IMR-90 (cell line): Measurements from ENCODE around the gene ASB13. TPM values are rescaled to one million over a fixed set of nuclear protein-coding genes. Genes with fewer than 3 reads are reported as not detected.

Source experiments
- ATAC-seq: fragments of 200-7000 bp; cut with Tn5 transposase; 2 replicates; pipeline ENCODE4 v1.9.1; 2020; ENCODE audit warnings: low read depth, mild to moderate bottlenecking, moderate library complexity
- BruUV-seq: library from RNA; stranded (reverse); fragments of 400-500 nt; replicated peaks from 2 replicates; lab custom pipeline; 2021; lab: Mats Ljungman, UMichigan
- CTCF ChIA-PET: fragments of 300-600 bp; formaldehyde crosslinking; extraction: SDS; loops from one replicate; lab custom pipeline; 2021; ENCODE audit warnings: antibody characterized with exemption; lab: Yijun Ruan, JAX
- POLR2A ChIA-PET: fragments of 300-600 bp; sonication (Branson Sonifier 250); formaldehyde crosslinking; loops from one replicate; lab custom pipeline; 2022; ENCODE audit warnings: antibody characterized with exemption; ENCODE audit not compliant: unreplicated experiment; lab: Charles Lee
- DNase-seq: peaks from one replicate; pipeline ENCODE4 v3.0.0; 2013
- H2AFZ ChIP-seq: replicated peaks from 2 replicates; pipeline ENCODE3; 2013; ENCODE audit warnings: low read length, mild to moderate bottlenecking; ENCODE audit not compliant: poor library complexity
- H2AK5ac ChIP-seq: 2 replicates; pipeline ENCODE4 v1.6.1; 2013; ENCODE audit warnings: low read depth, low read length, inconsistent platforms
- H2AK9ac ChIP-seq: replicated peaks from 2 replicates; pipeline ENCODE3; 2013; ENCODE audit warnings: mild to moderate bottlenecking, low read depth, low read length, moderate library complexity; ENCODE audit not compliant: poor library complexity
- H2BK120ac ChIP-seq: 2 replicates; pipeline ENCODE4 v1.6.1; 2013; ENCODE audit warnings: low read depth, low read length, inconsistent platforms
- H2BK15ac ChIP-seq: 3 replicates; pipeline ENCODE4 v1.6.1; 2013; ENCODE audit warnings: low read depth, low read length, inconsistent platforms
- H2BK20ac ChIP-seq: 2 replicates; pipeline ENCODE4 v1.6.1; 2013; ENCODE audit warnings: low read depth, mild to moderate bottlenecking, inconsistent platforms, low read length, moderate library complexity
- H2BK5ac ChIP-seq: 2 replicates; pipeline ENCODE4 v1.6.1; 2013; ENCODE audit warnings: mild to moderate bottlenecking, low read depth, low read length, inconsistent platforms; ENCODE audit not compliant: poor library complexity, severe bottlenecking
- H3K14ac ChIP-seq: replicated peaks from 2 replicates; pipeline ENCODE4 v1.6.1; 2013; ENCODE audit warnings: low read depth, low read length, inconsistent platforms
- H3K18ac ChIP-seq: 2 replicates; pipeline ENCODE4 v1.6.1; 2013; ENCODE audit warnings: low read depth, low read length, control low read depth
- H3K23ac ChIP-seq: 2 replicates; pipeline ENCODE4 v1.6.1; 2013; ENCODE audit warnings: low read depth, low read length, inconsistent platforms
- H3K27ac ChIP-seq: 2 replicates; pipeline ENCODE4 v1.5.1; 2013; ENCODE audit warnings: mild to moderate bottlenecking, control low read depth, low read length; ENCODE audit not compliant: insufficient read depth
- H3K27me3 ChIP-seq: 2 replicates; pipeline ENCODE4 v1.6.1; 2013; ENCODE audit warnings: low read length; ENCODE audit not compliant: control insufficient read depth, insufficient read depth
- H3K36me3 ChIP-seq: 2 replicates; pipeline ENCODE4 v1.6.1; 2013; ENCODE audit warnings: low read length, mixed read lengths; ENCODE audit not compliant: control insufficient read depth, insufficient read depth
- H3K4ac ChIP-seq: 2 replicates; pipeline ENCODE4 v1.6.1; 2013; ENCODE audit warnings: low read depth, low read length, inconsistent platforms
- H3K4me1 ChIP-seq: 2 replicates; pipeline ENCODE4 v1.6.1; 2013; ENCODE audit warnings: low read length, mixed read lengths; ENCODE audit not compliant: control insufficient read depth, insufficient read depth
- H3K4me2 ChIP-seq: 2 replicates; pipeline ENCODE4 v1.6.1; 2013; ENCODE audit warnings: low read depth, mild to moderate bottlenecking, control low read depth, low read length, moderate library complexity
- H3K4me3 ChIP-seq: 2 replicates; pipeline ENCODE4 v1.5.1; 2013; ENCODE audit warnings: low read depth, mild to moderate bottlenecking, control low read depth, low read length, moderate library complexity; ENCODE audit not compliant: insufficient read depth
- H3K56ac ChIP-seq: 2 replicates; pipeline ENCODE4 v1.6.1; 2013; ENCODE audit warnings: low read length, inconsistent platforms; ENCODE audit not compliant: insufficient read depth; ENCODE audit errors: extremely low read depth
- H3K79me1 ChIP-seq, 2 experiments: 2 replicates each; pipeline ENCODE4 v1.6.1; 2013; ENCODE audit warnings: low read length in 2 of 2, inconsistent platforms in 1 of 2, low read depth in 1 of 2
- H3K9ac ChIP-seq: 2 replicates; pipeline ENCODE4 v1.6.1; 2013; ENCODE audit warnings: low read depth, low read length, control low read depth
- H3K9me1 ChIP-seq: 2 replicates; pipeline ENCODE4 v1.6.1; 2013; ENCODE audit warnings: low read length, inconsistent platforms; ENCODE audit not compliant: insufficient read depth
- H3K9me3 ChIP-seq: 2 replicates; pipeline ENCODE4 v1.6.1; 2013; ENCODE audit warnings: low read length; ENCODE audit not compliant: control insufficient read depth, insufficient read depth
- H4K20me1 ChIP-seq: 2 replicates; pipeline ENCODE4 v1.6.1; 2013; ENCODE audit warnings: low read length, inconsistent platforms; ENCODE audit not compliant: insufficient read depth
- H4K5ac ChIP-seq: 2 replicates; pipeline ENCODE4 v1.6.1; 2013; ENCODE audit warnings: mild to moderate bottlenecking, low read depth, low read length, control low read depth
- H4K8ac ChIP-seq, 2 experiments: 2 replicates each; pipeline ENCODE4 v1.6.1; 2013; ENCODE audit warnings: low read depth in 2 of 2, low read length in 2 of 2, control low read depth in 1 of 2, inconsistent platforms in 1 of 2
- H4K91ac ChIP-seq: 2 replicates; pipeline ENCODE4 v1.6.1; 2013; ENCODE audit warnings: low read depth, low read length, inconsistent platforms; ENCODE audit not compliant: insufficient read depth
- CHD1 ChIP-seq: IDR thresholded peaks from 2 replicates; pipeline ENCODE4 v1.6.1; 2012; ENCODE audit warnings: low read depth, low read length, improper control_type of control experiment
- NFE2L2 ChIP-seq: fragments of 150-350 bp; IDR thresholded peaks from 2 replicates; pipeline ENCODE4 v1.6.1; 2016; ENCODE audit warnings: low read depth, mild to moderate bottlenecking, low read length
- POLR2A ChIP-seq: IDR thresholded peaks from 2 replicates; pipeline ENCODE4 v1.6.1; 2012; ENCODE audit warnings: mild to moderate bottlenecking, low read depth, low read length
- WGBS, 2 experiments: methylation state at CpG; one replicate each; pipeline versions ENCODE4 v1.1.5 to v1.1.7; 2013; ENCODE audit warnings: missing lambda C conversion rate in 2 of 2; ENCODE audit not compliant: insufficient read length in 1 of 2; ENCODE audit errors: extremely low coverage in 2 of 2; 5-methylcytosine and 5-hydroxymethylcytosine counted together
- dilution Hi-C: fragments of 300-500 bp; cut with HindIII; formaldehyde crosslinking; loops from one replicate; pipeline ENCODE4 v1.14.3; 2018; ENCODE audit warnings: low sequenced_read_pairs; ENCODE audit not compliant: unreplicated experiment
- in situ Hi-C: fragments of 300-500 bp; cut with MboI; formaldehyde crosslinking; loops from 3 replicates; pipeline ENCODE4 v1.14.3; 2019; ENCODE audit warnings: low sequenced_read_pairs, inconsistent platforms, mixed read lengths
- intact Hi-C: fragments of 100-400 bp; cut with micrococcal nuclease; formaldehyde crosslinking; loops from 2 replicates; pipeline ENCODE4 v1.10.0; 2022
- polyA plus RNA-seq, 3 experiments: library from polyadenylated mRNA; depleted of rRNA; stranded (reverse); fragments of >200 nt; gene quantifications; 2 replicates each; pipeline ENCODE4 v1.2.3, GENCODE V29; 2012; ENCODE audit warnings: low replicate concordance in 1 of 3
- total RNA-seq: library from RNA; depleted of rRNA; stranded (reverse); fragments of >200 nt; gene quantifications from 2 replicates; pipeline ENCODE4 v1.2.3, GENCODE V29; 2012

The ASB13 gene
- total and polyA plus RNA-seq, 2 of the 4 experiments (the other 2 are of a cell fraction) = 4.6 to 6.3 TPM

- Histone ChIP-seq H4K20me1 (peaks cover 33% of the 10 kb centered on the region), H3K14ac (no peak overlapping the region), H3K9me3 (no peaks in the 10 kb centered on the region), H3K4me3 (no peak overlapping the region), H3K9me1 (no peaks in the 10 kb centered on the region), H3K27me3 (no peaks in the 10 kb centered on the region), H2AFZ (no peak overlapping the region), H3K18ac (no peak overlapping the region), H2AK9ac (no peak overlapping the region), H3K56ac (no peak overlapping the region), H3K79me1 (peaks cover 18 to 43% of the 10 kb centered on the region in 2 experiments), H3K23ac (no peak overlapping the region), H3K9ac (no peak overlapping the region), H3K27ac (no peak overlapping the region), H4K8ac (no peak overlapping the region), H2BK120ac (no peak overlapping the region), H3K4me1 (peaks cover 8% of the 10 kb centered on the region), H2BK5ac (no peak overlapping the region), H3K4me2 (no peak overlapping the region), H4K91ac (no peak overlapping the region), H3K36me3 (peaks cover 1% of the 10 kb centered on the region; the same call in 1 of the 2 replicates), H3K4ac (no peak overlapping the region), H2BK20ac (no peak overlapping the region), H4K5ac (no peak overlapping the region), H2AK5ac (no peak overlapping the region), H2BK15ac (no peak overlapping the region)
- dilution Hi-C loops = no loop called here
- POLR2A ChIA-PET = no interaction called here
- no TSS peak for BruUV-seq
- in situ Hi-C loops = loop anchor here (10.0 kb wide), 1 partner anchor 196 kb away; the partner anchor contains the start of gene ANKRD16
- CTCF ChIA-PET = interaction anchor here (0.7 kb wide), 2 partner anchors 67 to 212 kb away, joined by 3 to 5 read pairs; no protein-coding TSS in a partner anchor
- ATAC-seq = no peak
- no peak for DNase-seq
- WGBS, 2 experiments = no CpG with 5 or more reads among the region's 3 CpGs
- intact Hi-C loops = loop anchor here (5.0 kb wide), 3 partner anchors 124 to 241 kb away; partner anchors contain the start of genes ANKRD16 and GDI2
- no peak for TF ChIP-seq NFE2L2
- TF ChIP-seq POLR2A = no peak
- TF ChIP-seq CHD1 = no peak
Observed at GRCh38 chr10:5688587-5688986, 22.2 kb upstream of the ASB13 start.
